CD14-positive monocyte (primary cell): ENCODE results near the gene ADIG. TPM values are rescaled to one million over a fixed set of nuclear protein-coding genes. Genes with fewer than 3 reads are reported as not detected.

Source experiments
- DNase-seq, 3 donors: peaks; one replicate each; pipeline ENCODE4 v3.0.0-alpha.2; 2011 to 2022
- H2AFZ ChIP-seq: 2 replicates; pipeline ENCODE4 v1.6.0; 2012; ENCODE audit warnings: mild to moderate bottlenecking, low read depth, low read length, inconsistent platforms; ENCODE audit not compliant: insufficient read depth, poor library complexity, severe bottlenecking
- H3K27ac ChIP-seq, 2 donors: 1 replicate in 1 of 2; 2 replicates in 1 of 2; pipeline ENCODE4 v1.5.1; 2012 to 2013; ENCODE audit warnings: low read length in 2 of 2, control low read depth in 1 of 2, inconsistent platforms in 1 of 2, low read depth in 1 of 2, mild to moderate bottlenecking in 1 of 2
- H3K27me3 ChIP-seq, 2 donors: one replicate each; pipeline versions ENCODE4 v1.6.0 to v1.6.1; 2011 to 2013; ENCODE audit warnings: low read length in 2 of 2; ENCODE audit not compliant: control insufficient read depth in 2 of 2, insufficient read depth in 2 of 2
- H3K36me3 ChIP-seq, 2 donors: replicated peaks in 1 of 2; 1 replicate in 1 of 2; 2 replicates in 1 of 2; pipeline versions ENCODE4 v1.5.1 to v1.6.1; 2012 to 2013; ENCODE audit warnings: low read length in 2 of 2, control low read depth in 1 of 2, inconsistent platforms in 1 of 2, mild to moderate bottlenecking in 1 of 2; ENCODE audit not compliant: insufficient read depth in 2 of 2, control insufficient read depth in 1 of 2
- H3K4me1 ChIP-seq, 2 donors: 1 replicate in 1 of 2; 2 replicates in 1 of 2; pipeline versions ENCODE4 v1.5.1 to v1.6.1; 2012 to 2013; ENCODE audit warnings: low read length in 2 of 2, control low read depth in 1 of 2, inconsistent platforms in 1 of 2, mild to moderate bottlenecking in 1 of 2, moderate library complexity in 1 of 2; ENCODE audit not compliant: insufficient read depth in 2 of 2, control insufficient read depth in 1 of 2
- H3K4me2 ChIP-seq: replicated peaks from 2 replicates; pipeline ENCODE3; 2012; ENCODE audit warnings: low read length, moderate library complexity, mild to moderate bottlenecking; ENCODE audit not compliant: poor library complexity, severe bottlenecking; ENCODE audit errors: extremely low read depth
- H3K4me3 ChIP-seq, 3 experiments: fragments of 200-600 bp in 1 of 3; sonication (generic) in 1 of 3; replicated peaks in 1 of 3; 1 replicate in 2 of 3; 2 replicates in 1 of 3; pipeline ENCODE4 v1.5.1; 2011 to 2013; ENCODE audit warnings: low read length in 3 of 3, mild to moderate bottlenecking in 3 of 3, control low read depth in 2 of 3, low read depth in 2 of 3, inconsistent platforms in 1 of 3, moderate library complexity in 1 of 3
- H3K79me2 ChIP-seq: 2 replicates; pipeline ENCODE4 v1.6.0; 2012; ENCODE audit warnings: mild to moderate bottlenecking, control low read depth, inconsistent platforms, low read length, moderate library complexity; ENCODE audit not compliant: insufficient read depth
- H3K9ac ChIP-seq: 2 replicates; pipeline ENCODE4 v1.6.0; 2017; ENCODE audit warnings: low read length, mild to moderate bottlenecking; ENCODE audit not compliant: insufficient read depth, poor library complexity, severe bottlenecking
- H3K9me3 ChIP-seq, 2 donors: replicated peaks in 1 of 2; 1 replicate in 1 of 2; 2 replicates in 1 of 2; pipeline versions ENCODE4 v1.5.1 to v1.6.1; 2012 to 2013; ENCODE audit warnings: low read length in 2 of 2, control low read depth in 1 of 2; ENCODE audit not compliant: control insufficient read depth in 1 of 2, insufficient read depth in 1 of 2
- H4K20me1 ChIP-seq: 2 replicates; pipeline ENCODE4 v1.6.0; 2012; ENCODE audit warnings: mild to moderate bottlenecking, low read length, control low read depth, moderate library complexity; ENCODE audit not compliant: insufficient read depth
- H3K27ac Mint-ChIP-seq, 7 donors: one replicate each; pipeline ENCODE4 v1.8.0; 2020; ENCODE audit warnings: mild to moderate bottlenecking in 7 of 7, mixed read lengths in 7 of 7, moderate library complexity in 6 of 7, inconsistent platforms in 2 of 7
- H3K27me3 Mint-ChIP-seq, 3 donors: one replicate each; pipeline ENCODE4 v1.8.0; 2021 to 2022; ENCODE audit warnings: low read depth in 3 of 3, mild to moderate bottlenecking in 3 of 3, mixed read lengths in 3 of 3, moderate library complexity in 3 of 3, inconsistent platforms in 1 of 3
- H3K36me3 Mint-ChIP-seq, 2 donors: one replicate each; pipeline ENCODE4 v1.8.0; 2020; ENCODE audit warnings: mixed read lengths in 2 of 2, inconsistent platforms in 1 of 2, mild to moderate bottlenecking in 1 of 2
- H3K4me1 Mint-ChIP-seq: one replicate; pipeline ENCODE4 v1.8.0; 2020; ENCODE audit warnings: mild to moderate bottlenecking, mixed read lengths
- H3K4me3 Mint-ChIP-seq, 2 donors: one replicate each; pipeline ENCODE4 v1.8.0; 2020; ENCODE audit warnings: mild to moderate bottlenecking in 2 of 2, mixed read lengths in 2 of 2, moderate library complexity in 1 of 2
- H3K9me3 Mint-ChIP-seq, 7 donors: one replicate each; pipeline ENCODE4 v1.8.0; 2020 to 2022; ENCODE audit warnings: mixed read lengths in 7 of 7, mild to moderate bottlenecking in 6 of 7, moderate library complexity in 6 of 7, inconsistent platforms in 2 of 7
- CTCF ChIP-seq: fragments of 200-600 bp; IDR thresholded peaks from one replicate; pipeline ENCODE4 v1.8.0; 2022; ENCODE audit warnings: antibody characterized with exemption, mild to moderate bottlenecking
- WGBS: methylation state at CpG from one replicate; pipeline ENCODE4 v1.1.5; 2013; ENCODE audit warnings: missing lambda C conversion rate; ENCODE audit not compliant: insufficient coverage; 5-methylcytosine and 5-hydroxymethylcytosine counted together
- intact Hi-C, 2 donors: fragments of 100-400 bp; cut with micrococcal nuclease; formaldehyde crosslinking; loops; one replicate each; pipeline versions ENCODE4 v1.15.0 to v1.15.1; 2023
- polyA plus RNA-seq, 3 donors: library from polyadenylated mRNA; depleted of rRNA in 1 of 3; unstranded in 2 of 3; stranded (reverse) in 1 of 3; fragments of 300-500 nt in 2 of 3; fragments of >200 nt in 1 of 3; fragmentation: Illumina TruSeq in 2 of 3; gene quantifications; 1 replicate in 2 of 3; 2 replicates in 1 of 3; pipeline ENCODE4 v1.2.3, GENCODE V29; 2012 to 2021

The ADIG gene
- polyA plus RNA-seq, 3 donors, result not detected

DNA sequence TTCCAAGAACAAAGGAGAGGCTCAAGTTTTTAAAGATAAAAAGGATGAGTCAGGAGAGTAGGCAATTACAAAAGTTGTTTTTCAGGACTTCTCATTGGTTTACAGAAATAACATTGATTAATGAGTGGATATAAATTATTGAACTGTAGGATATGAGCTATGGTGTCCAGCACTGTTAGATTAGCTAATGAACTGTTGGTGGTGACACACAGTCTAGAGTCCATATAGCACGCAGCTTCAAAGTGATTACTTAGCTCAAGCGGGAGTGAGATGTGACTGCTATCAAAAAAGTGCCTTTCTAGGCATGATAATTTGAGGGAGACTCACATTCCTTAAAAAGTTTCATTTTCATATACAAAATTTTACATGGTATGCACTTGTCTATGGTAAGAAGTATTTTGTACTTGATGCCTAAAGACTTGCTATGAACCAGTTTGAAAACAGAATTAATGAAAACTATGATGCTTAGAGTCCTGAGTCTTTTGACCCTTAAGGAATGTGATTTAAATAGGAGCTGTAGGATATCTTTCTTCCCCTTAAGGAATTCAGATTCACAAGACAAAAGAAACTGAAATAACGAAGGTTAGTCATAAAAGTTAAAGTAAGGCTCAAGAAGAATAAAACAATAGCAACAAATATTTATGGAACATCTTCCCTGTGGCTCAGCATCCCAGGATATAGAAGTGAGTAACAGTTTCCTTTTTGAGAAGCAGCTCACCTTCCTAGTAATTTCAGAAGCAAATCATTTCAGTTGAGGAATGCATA, 22.2 kb upstream of the ADIG start:
- no peak overlapping the region for H2AFZ ChIP-seq
- intact Hi-C loops, result no loop called here
- Mint-ChIP-seq H3K4me3 (no peak overlapping the region), H3K4me1 (no peaks in the 10 kb centered on the region), H3K27ac (no peak overlapping the region), H3K9me3 (no peaks in the 10 kb centered on the region), H3K36me3 (peaks cover 71 to 74% of the 10 kb centered on the region in 2 donors), H3K27me3 (no peaks in the 10 kb centered on the region)
- H3K79me2 ChIP-seq, result no peaks in the 10 kb centered on the region
- H3K9ac ChIP-seq, result no peak overlapping the region
- H3K36me3 ChIP-seq, result peaks cover 86 to 100% of the 10 kb centered on the region in 2 donors
- no peaks in the 10 kb centered on the region for H3K4me1 ChIP-seq
- H3K27me3 ChIP-seq, result no peaks in the 10 kb centered on the region
- TF ChIP-seq CTCF, result no peak
- DNase-seq, result no peak
- no peak overlapping the region for H3K4me2 ChIP-seq
- H3K4me3 ChIP-seq, result no peak overlapping the region
- H3K9me3 ChIP-seq, result no peaks in the 10 kb centered on the region
- WGBS, result no CpG with 5 or more reads among the region's 3 CpGs
- no peak overlapping the region for H3K27ac ChIP-seq
- no peaks in the 10 kb centered on the region for H4K20me1 ChIP-seq

DNA sequence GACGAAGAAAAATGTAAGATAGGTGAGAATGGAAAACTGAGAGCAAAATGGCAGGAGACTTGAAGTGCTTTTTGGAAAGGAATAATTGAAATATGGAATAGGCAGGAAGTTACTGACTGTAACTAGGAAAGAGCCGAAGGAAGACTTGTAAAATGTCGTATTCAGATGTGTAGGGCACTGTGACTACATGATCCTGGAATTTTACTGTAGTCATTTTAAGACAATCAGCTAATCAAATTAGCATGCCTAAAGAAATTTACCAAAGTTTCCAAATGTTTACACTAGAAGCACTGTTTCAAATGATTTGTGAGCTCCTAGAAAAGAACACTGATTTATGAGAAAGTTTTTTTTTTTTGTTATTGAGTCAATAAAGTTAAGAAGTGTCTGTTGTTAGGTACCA, 21.2 kb upstream of the ADIG start:
- no peak for TF ChIP-seq CTCF
- H3K27me3 Mint-ChIP-seq, result no peaks in the 10 kb centered on the region
- Histone ChIP-seq H4K20me1 (no peaks in the 10 kb centered on the region), H3K27ac (no peak overlapping the region), H3K9ac (no peak overlapping the region), H3K36me3 (peaks cover 84 to 100% of the 10 kb centered on the region in 2 donors), H3K27me3 (no peaks in the 10 kb centered on the region), H2AFZ (no peak overlapping the region), H3K4me2 (no peak overlapping the region), H3K79me2 (no peaks in the 10 kb centered on the region), H3K9me3 (no peaks in the 10 kb centered on the region), H3K4me1 (no peaks in the 10 kb centered on the region), H3K4me3 (no peak overlapping the region)
- no peaks in the 10 kb centered on the region for H3K9me3 Mint-ChIP-seq
- no peak overlapping the region for H3K4me3 Mint-ChIP-seq
- intact Hi-C loops, result no loop called here
- WGBS, result 100% methylated on average over 1 of the region's 3 CpGs
- H3K4me1 Mint-ChIP-seq, result no peaks in the 10 kb centered on the region
- no peak overlapping the region for H3K27ac Mint-ChIP-seq
- peaks cover 71 to 80% of the 10 kb centered on the region in 2 donors for H3K36me3 Mint-ChIP-seq
- no peak for DNase-seq
